AG20443 (cell line): ENCODE results near the gene PPP2R2C.

Experiments
- DNase-seq: peaks from one replicate; pipeline ENCODE4 v3.0.0; 2012; ENCODE audit warnings: low spot score, mixed read lengths

Gene PPP2R2C

GRCh38 chr4:6379767-6380745 lies 92.4 kb downstream of the PPP2R2C start:
- DNase-seq, result no peak

GRCh38 chr4:6378493-6379445 lies 93.6 kb downstream of the PPP2R2C start:
- no peak for DNase-seq

DNA sequence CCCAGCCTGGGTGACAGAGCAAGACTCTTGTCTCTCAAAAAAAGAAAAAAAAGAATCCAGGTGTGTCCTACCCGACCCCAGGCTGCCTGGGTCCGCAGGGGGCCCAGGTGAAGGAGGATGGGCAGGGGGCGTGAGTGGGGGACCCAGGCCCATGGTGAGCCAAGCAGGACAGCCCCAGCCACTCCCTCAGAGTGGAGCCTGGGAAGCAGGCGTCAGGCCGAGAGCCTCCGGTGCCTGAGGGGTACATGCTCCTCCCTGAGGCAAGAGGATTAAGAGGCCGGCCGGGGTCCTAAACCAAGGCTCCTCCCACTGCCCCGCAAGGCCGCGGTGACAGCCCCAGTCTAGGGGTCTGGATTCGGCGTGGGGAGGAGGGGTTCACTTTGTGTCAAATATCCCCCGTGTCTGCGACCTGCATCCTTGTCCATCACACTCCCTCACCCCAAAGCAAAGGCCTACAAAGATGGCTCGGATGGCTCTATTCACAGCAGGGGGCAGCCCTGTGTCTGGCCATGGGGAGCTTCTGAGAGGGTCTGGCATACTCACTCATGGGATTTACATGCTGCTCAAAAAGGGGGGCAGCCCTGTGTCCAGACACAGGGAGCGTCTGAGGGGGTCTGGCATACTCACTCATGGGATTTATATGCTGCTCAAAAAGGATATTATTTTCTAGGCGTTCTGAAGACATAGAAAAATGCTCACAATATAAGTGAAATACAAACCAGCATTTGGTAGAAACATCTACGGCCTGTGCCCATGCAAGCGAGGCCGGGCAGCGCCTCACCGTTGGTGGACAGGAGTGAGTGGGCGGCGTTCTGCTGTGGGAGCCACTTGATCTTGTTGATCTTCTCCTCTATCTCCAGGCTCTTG lies 94.6 kb downstream of the PPP2R2C start:
- no peak for DNase-seq

DNA sequence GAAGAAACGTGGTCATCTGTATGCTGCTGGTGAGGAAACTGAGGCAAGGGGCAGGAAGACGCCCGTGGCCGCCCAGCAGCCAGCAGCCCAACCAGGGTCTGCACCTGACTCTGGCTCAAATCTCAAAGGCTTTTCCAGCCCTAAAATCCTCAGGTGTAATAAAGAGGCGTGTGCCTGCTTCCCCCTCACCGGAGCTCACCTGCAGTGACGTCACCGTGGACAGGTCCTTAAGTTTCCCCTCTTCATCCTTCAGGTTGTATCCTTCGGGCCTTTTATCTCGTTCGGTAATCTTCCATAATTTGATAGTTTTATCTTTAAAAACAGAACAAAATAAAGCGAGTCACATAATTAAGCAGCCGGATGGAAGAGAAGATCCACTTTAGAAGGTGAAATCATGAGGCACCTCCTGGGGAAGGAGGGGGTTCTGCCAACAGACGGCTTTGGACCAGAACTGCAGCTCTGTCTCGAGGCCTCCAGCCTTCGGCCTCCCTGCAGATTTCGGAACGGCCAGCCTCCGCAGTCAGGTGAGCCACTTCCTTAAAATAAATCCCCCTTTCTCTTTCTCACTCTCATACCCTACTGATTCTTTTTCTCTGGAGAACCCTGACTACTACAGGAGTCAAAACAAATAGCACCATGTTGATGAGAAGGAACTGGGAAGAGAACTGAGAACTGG lies 96.7 kb downstream of the PPP2R2C start:
- DNase-seq, result no peak

- no peak for DNase-seq
Measured at GRCh38 chr4:6374575-6374974, 97.8 kb downstream of the PPP2R2C start.

- no peak for DNase-seq
Measured at GRCh38 chr4:6373541-6374410, 98.6 kb downstream of the PPP2R2C start.

DNA sequence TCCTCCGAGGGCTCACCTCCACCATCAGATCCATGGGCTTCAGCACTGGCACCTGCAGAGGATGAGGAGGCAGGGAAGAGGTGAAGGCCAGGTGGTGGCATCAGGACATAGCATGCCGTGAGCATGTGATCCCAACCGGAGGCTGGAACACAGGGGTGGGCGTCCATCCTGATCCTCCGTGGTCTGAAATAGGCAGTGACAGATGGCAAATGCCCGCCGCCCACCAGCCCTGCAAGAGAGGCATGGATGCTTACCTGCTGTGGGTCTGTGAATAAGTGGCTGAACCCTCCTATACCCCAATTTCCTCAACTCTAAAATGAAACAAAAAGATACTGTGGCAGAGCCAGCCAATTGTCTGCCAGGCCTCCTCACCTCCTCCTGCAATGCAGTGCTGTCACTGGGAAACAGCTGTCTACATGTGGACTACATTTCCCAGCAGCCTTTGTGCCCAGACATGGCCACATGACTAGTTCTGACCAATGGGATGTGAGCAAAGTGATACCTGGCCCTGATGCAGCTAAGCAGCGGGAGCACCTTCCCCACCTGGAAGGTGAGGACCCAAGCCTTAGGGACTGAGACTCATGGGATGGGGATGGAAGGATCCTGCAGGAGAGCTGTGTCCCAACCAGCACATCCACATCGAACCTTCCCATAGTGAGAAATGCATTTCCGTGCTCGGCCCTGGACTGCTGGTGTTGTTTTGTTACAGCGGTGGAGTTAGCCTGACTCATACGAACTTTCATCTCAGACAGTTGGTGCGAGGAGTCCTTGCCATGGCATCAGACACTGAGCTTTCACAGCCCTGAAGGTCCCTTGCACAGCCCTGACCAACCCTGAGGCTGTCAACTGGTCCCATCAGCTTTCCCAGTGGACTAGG lies 99.5 kb downstream of the PPP2R2C start:
- DNase-seq, result peak; percentile 61

DNA sequence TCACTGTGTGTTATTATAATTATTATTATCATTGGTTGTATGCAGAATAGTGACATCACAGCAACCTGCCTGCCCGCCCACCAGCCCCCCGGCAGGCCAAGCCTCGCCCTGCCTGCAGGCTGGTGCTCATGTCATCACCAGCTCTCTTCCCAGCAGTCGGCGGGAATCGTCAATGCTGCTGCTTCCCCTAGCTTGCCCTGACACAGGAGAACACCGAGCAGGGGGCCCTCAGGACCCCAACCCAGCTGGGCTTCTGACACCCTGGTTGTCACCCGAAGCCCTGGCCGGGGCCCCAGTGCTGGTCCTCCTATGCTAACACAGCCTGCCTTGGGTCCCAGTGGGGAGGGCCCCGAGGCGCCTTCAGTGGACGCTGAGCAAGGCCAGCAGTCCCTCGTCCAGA lies 100.6 kb downstream of the PPP2R2C start:
- no peak for DNase-seq

- DNase-seq, result no peak
Measured at GRCh38 chr4:6371271-6371670, 101.1 kb downstream of the PPP2R2C start.

- no peak for DNase-seq
Measured at GRCh38 chr4:6369924-6370645, 102.3 kb downstream of the PPP2R2C start.

DNA sequence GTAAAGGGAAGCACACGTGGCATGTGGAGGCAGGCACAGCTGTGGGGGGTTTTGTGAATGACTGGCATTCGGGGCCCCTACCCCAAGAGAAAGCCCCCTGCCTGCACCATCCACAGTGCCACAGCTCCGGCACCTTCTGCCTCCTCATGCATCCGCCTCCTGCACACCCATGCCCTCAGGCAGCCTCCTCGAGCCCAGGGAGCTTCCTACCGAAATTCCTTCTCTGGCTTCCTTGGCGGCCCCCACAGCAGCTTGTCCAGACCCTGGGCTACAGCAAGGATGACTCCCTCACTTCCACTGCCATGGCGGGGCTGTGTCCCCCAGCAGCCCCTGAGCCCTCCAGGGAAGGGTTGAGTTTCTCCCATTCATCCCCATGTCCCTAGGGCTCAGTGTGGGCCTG lies 102.9 kb downstream of the PPP2R2C start:
- DNase-seq, result no peak

DNA sequence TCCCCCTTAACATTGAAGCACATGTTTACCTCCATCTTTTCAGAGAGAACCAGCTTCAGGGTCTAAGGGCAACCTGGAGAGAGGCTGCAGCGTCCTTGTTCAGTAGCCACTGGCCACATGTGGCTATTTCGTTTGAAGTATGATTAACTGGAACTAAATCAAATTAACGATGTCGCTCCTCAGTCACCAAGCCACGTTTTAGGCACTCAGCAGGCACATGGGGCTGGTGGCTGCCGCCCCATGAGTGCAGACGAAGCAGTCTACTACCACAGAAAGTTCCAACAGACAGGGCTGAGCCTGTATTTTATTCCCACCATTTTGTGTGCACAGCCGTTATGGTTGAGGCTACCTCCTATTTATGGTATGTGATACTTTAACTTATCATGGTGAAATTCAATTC lies 103.4 kb downstream of the PPP2R2C start:
- no peak for DNase-seq

DNA sequence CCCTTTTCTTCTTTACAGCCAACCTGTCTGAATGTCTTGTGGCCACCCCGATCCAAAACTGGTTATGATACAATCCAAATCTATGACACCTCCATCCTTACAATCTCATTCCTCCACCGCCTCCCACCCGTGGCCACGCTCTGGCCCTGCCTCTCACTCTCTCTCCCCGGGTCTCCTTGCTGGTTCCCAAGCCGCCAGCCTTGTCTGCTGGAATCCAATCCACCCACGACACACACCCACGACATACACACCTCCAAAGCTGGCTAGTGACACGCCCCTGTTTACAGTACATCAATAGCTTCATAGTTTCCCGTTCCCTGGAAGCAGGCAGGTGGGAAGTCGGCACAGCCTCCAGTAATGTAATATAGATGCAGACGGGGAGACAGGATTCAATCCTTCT lies 103.8 kb downstream of the PPP2R2C start:
- DNase-seq, result no peak

DNA sequence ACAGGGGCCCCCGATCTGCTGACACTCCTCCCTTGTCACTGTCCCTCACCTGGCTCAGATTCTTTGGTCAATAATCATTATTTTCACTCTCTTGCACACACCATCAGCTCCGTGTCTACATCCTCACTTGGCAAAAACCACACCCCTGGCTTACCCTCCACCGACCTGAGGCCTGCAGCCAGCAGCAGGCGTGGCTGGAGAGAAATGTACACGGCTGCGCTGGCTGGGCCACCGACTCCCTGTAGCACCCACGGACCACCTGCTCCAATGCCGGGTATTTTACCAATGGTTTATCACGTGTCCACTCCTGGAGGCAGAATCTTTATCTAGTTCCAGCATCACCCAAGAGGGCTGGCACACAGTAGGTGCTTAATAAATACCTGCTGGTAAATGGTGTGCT lies 104.3 kb downstream of the PPP2R2C start:
- no peak for DNase-seq

- DNase-seq, result no peak
Measured at GRCh38 chr4:6367371-6367851, 105.0 kb downstream of the PPP2R2C start.

GRCh38 chr4:6366581-6366980 lies 105.8 kb downstream of the PPP2R2C start:
- no peak for DNase-seq

GRCh38 chr4:6365545-6366086 lies 106.8 kb downstream of the PPP2R2C start:
- no peak for DNase-seq

DNA sequence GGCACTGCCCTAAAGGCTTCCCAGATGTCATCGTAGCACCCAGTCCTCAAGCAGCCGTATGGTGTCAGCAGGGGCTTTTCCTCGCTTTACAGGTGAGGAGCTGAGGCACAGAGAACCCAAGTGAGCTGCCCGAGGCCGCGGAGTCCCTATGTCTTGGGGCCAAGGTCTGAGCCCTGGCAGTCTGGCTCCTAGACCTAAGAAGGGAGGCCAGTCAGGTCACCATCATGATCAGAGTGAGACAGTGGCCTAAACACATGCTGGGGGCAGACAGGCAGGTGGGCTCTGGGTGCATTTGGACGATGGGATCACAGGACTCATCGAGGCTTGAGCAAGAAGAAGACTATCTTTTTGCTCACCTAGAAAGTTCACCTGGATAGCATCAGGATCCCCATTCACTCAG lies 107.8 kb downstream of the PPP2R2C start:
- DNase-seq, result no peak
